ENCODE data around the gene CDT1. TPM values are rescaled to one million over a fixed set of nuclear protein-coding genes. Genes with fewer than 3 reads are reported as not detected.

The CDT1 gene
- total and polyA plus RNA-seq, 2 experiments from 2014 or later: 32.6 to 187 TPM

DNA sequence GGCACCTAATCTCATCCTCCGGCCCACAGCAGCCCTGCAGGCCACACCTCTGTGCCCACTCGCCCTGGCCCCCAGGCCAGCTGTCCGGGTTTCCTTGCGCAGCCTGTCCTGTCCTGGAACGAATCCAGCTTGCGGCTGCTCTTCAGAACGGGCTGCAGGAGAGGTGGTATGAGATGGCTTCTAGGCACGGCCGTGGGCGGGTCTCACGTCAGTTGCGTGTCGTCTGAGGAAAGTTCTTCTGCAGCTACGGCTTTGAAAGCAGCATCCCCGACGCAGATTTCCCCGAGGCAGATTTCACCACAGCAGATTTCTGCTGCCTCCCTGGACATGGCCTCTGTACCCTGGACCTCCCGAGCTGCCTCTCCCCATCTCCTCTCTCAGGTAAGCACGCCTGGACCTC is 35.0 kb downstream of the CDT1 start:
- Histone ChIP-seq H3K4me3 (no peak overlapping the region), H4K20me1 (replicated peaks; ENCODE audit: insufficient read depth) (no peaks in the 10 kb centered on the region), H3K27me3 (ENCODE audit: insufficient read depth) (no peaks in the 10 kb centered on the region), H3K36me3 (ENCODE audit: insufficient read depth) (no peaks in the 10 kb centered on the region; the same call in 1 of the 2 replicates), H3K27ac (ENCODE audit: low read depth) (no peak overlapping the region), H2AFZ (no peak overlapping the region), H3K4me1 (ENCODE audit: insufficient read depth) (no peaks in the 10 kb centered on the region), H3K9me2 (ENCODE audit: insufficient read depth) (no peaks in the 10 kb centered on the region), H3F3A (replicated peaks; ENCODE audit: low read depth) (no peaks in the 10 kb centered on the region), H3K79me2 (replicated peaks; ENCODE audit: insufficient read depth) (no peaks in the 10 kb centered on the region), H3K4me2 (no peak overlapping the region)
- H3K36me3 Mint-ChIP-seq (ENCODE audit: low read depth): peaks cover 11% of the 10 kb centered on the region
- no peak overlapping the region for H3K4me3 Mint-ChIP-seq
- peaks cover 12% of the 10 kb centered on the region for H3K27me3 Mint-ChIP-seq (ENCODE audit: insufficient read depth, low read depth, poor library complexity)
- DNase-seq (ENCODE audit: low spot score): no peak
- ATAC-seq: no peak
- no peaks in the 10 kb centered on the region for H3K9me3 Mint-ChIP-seq
- no peak overlapping the region for H3K27ac Mint-ChIP-seq
- no peak for TF ChIP-seq EZH2 (IDR thresholded peaks at IDR 0.05; ENCODE audit: low read depth, unreplicated experiment)
- TF ChIP-seq, protein P1, sequence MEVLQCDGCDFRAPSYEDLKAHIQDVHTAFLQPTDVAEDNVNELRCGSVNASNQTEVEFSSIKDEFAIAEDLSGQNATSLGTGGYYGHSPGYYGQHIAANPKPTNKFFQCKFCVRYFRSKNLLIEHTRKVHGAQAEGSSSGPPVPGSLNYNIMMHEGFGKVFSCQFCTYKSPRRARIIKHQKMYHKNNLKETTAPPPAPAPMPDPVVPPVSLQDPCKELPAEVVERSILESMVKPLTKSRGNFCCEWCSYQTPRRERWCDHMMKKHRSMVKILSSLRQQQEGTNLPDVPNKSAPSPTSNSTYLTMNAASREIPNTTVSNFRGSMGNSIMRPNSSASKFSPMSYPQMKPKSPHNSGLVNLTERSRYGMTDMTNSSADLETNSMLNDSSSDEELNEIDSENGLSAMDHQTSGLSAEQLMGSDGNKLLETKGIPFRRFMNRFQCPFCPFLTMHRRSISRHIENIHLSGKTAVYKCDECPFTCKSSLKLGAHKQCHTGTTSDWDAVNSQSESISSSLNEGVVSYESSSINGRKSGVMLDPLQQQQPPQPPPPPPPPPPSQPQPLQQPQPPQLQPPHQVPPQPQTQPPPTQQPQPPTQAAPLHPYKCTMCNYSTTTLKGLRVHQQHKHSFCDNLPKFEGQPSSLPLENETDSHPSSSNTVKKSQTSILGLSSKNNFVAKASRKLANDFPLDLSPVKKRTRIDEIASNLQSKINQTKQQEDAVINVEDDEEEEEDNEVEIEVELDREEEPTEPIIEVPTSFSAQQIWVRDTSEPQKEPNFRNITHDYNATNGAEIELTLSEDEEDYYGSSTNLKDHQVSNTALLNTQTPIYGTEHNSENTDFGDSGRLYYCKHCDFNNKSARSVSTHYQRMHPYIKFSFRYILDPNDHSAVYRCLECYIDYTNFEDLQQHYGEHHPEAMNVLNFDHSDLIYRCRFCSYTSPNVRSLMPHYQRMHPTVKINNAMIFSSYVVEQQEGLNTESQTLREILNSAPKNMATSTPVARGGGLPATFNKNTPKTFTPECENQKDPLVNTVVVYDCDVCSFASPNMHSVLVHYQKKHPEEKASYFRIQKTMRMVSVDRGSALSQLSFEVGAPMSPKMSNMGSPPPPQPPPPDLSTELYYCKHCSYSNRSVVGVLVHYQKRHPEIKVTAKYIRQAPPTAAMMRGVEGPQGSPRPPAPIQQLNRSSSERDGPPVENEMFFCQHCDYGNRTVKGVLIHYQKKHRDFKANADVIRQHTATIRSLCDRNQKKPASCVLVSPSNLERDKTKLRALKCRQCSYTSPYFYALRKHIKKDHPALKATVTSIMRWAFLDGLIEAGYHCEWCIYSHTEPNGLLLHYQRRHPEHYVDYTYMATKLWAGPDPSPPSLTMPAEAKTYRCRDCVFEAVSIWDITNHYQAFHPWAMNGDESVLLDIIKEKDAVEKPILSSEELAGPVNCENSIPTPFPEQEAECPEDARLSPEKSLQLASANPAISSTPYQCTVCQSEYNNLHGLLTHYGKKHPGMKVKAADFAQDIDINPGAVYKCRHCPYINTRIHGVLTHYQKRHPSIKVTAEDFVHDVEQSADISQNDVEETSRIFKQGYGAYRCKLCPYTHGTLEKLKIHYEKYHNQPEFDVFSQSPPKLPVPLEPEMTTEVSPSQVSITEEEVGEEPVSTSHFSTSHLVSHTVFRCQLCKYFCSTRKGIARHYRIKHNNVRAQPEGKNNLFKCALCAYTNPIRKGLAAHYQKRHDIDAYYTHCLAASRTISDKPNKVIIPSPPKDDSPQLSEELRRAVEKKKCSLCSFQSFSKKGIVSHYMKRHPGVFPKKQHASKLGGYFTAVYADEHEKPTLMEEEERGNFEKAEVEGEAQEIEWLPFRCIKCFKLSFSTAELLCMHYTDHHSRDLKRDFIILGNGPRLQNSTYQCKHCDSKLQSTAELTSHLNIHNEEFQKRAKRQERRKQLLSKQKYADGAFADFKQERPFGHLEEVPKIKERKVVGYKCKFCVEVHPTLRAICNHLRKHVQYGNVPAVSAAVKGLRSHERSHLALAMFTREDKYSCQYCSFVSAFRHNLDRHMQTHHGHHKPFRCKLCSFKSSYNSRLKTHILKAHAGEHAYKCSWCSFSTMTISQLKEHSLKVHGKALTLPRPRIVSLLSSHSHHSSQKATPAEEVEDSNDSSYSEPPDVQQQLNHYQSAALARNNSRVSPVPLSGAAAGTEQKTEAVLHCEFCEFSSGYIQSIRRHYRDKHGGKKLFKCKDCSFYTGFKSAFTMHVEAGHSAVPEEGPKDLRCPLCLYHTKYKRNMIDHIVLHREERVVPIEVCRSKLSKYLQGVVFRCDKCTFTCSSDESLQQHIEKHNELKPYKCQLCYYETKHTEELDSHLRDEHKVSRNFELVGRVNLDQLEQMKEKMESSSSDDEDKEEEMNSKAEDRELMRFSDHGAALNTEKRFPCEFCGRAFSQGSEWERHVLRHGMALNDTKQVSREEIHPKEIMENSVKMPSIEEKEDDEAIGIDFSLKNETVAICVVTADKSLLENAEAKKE (CRISPR knock-in tag; IDR thresholded peaks at IDR 0.05): no peak
- TF ChIP-seq EZH2phosphoT487 (IDR thresholded peaks at IDR 0.05; ENCODE audit: unreplicated experiment): no peak
- TF ChIP-seq ZNF114 (CRISPR knock-in tag; IDR thresholded peaks at IDR 0.05): no peak
- TF ChIP-seq, protein P2, sequence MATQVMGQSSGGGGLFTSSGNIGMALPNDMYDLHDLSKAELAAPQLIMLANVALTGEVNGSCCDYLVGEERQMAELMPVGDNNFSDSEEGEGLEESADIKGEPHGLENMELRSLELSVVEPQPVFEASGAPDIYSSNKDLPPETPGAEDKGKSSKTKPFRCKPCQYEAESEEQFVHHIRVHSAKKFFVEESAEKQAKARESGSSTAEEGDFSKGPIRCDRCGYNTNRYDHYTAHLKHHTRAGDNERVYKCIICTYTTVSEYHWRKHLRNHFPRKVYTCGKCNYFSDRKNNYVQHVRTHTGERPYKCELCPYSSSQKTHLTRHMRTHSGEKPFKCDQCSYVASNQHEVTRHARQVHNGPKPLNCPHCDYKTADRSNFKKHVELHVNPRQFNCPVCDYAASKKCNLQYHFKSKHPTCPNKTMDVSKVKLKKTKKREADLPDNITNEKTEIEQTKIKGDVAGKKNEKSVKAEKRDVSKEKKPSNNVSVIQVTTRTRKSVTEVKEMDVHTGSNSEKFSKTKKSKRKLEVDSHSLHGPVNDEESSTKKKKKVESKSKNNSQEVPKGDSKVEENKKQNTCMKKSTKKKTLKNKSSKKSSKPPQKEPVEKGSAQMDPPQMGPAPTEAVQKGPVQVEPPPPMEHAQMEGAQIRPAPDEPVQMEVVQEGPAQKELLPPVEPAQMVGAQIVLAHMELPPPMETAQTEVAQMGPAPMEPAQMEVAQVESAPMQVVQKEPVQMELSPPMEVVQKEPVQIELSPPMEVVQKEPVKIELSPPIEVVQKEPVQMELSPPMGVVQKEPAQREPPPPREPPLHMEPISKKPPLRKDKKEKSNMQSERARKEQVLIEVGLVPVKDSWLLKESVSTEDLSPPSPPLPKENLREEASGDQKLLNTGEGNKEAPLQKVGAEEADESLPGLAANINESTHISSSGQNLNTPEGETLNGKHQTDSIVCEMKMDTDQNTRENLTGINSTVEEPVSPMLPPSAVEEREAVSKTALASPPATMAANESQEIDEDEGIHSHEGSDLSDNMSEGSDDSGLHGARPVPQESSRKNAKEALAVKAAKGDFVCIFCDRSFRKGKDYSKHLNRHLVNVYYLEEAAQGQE (IDR thresholded peaks at IDR 0.05; ENCODE audit: unreplicated experiment): no peak
- TF ChIP-seq, protein P3, sequence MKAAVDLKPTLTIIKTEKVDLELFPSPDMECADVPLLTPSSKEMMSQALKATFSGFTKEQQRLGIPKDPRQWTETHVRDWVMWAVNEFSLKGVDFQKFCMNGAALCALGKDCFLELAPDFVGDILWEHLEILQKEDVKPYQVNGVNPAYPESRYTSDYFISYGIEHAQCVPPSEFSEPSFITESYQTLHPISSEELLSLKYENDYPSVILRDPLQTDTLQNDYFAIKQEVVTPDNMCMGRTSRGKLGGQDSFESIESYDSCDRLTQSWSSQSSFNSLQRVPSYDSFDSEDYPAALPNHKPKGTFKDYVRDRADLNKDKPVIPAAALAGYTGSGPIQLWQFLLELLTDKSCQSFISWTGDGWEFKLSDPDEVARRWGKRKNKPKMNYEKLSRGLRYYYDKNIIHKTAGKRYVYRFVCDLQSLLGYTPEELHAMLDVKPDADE (IDR thresholded peaks at IDR 0.05): no peak
- TF ChIP-seq CREB1 (CRISPR knock-in tag; IDR thresholded peaks at IDR 0.05; ENCODE audit: low read depth): no peak
- no peak for TF ChIP-seq NANOG (IDR thresholded peaks at IDR 0.05; ENCODE audit: borderline replicate concordance)
- TF ChIP-seq POLR2AphosphoS5 (IDR thresholded peaks at IDR 0.05; ENCODE audit: low read depth): no peak
- TF ChIP-seq, protein P4, sequence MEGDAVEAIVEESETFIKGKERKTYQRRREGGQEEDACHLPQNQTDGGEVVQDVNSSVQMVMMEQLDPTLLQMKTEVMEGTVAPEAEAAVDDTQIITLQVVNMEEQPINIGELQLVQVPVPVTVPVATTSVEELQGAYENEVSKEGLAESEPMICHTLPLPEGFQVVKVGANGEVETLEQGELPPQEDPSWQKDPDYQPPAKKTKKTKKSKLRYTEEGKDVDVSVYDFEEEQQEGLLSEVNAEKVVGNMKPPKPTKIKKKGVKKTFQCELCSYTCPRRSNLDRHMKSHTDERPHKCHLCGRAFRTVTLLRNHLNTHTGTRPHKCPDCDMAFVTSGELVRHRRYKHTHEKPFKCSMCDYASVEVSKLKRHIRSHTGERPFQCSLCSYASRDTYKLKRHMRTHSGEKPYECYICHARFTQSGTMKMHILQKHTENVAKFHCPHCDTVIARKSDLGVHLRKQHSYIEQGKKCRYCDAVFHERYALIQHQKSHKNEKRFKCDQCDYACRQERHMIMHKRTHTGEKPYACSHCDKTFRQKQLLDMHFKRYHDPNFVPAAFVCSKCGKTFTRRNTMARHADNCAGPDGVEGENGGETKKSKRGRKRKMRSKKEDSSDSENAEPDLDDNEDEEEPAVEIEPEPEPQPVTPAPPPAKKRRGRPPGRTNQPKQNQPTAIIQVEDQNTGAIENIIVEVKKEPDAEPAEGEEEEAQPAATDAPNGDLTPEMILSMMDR (conservative IDR thresholded peaks at IDR 0.05; ENCODE audit: low read depth in 2 of 2): no peak
- no peak for TF ChIP-seq ZNF331 (CRISPR knock-in tag; IDR thresholded peaks at IDR 0.05; ENCODE audit: low read depth)
- TF ChIP-seq JUNB (IDR thresholded peaks at IDR 0.05; ENCODE audit: unreplicated experiment): no peak
- TF ChIP-seq STAT1 (IDR thresholded peaks at IDR 0.05; ENCODE audit: unreplicated experiment): no peak
- H3K4me1 Mint-ChIP-seq: no peaks in the 10 kb centered on the region
